ENCODE data around the gene CDCA5. TPM values are rescaled to one million over a fixed set of nuclear protein-coding genes. Genes with fewer than 3 reads are reported as not detected.

The CDCA5 gene
- total and polyA plus RNA-seq, 3 experiments from 2014 or later: 0.54 to 98.8 (median 94.9) TPM

DNA sequence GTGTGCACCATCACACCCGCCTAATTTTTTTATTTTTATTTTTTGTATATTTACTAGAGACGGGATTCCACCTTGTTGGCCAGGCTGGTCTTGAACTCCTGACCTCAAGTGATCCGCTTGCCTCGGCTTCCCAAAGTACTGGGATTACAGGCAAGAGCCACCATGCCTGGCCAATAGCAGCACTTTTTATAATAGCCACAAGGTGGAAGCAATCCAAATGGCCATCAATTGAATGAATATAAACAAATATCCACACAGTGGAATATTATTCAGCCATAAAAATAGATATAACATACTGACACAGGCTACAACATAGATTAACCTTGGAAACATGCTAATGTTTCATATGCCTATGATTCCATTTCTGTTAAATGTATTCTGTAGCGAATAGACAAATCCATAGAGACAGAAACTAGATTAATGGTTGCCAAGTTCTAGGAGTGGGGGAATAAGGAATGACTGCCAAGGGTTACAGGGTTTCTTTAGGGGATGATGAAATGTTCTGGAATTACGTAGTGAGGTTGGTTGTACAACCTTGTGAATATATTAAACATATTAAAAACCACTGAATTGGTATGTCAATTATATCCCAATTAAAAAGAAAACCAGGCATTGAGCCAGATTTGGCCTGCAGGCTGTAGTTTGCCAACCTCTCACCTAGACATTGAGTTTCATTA lies 17.0 kb upstream of the CDCA5 start:
- no peak overlapping the region for H3K27ac ChIP-seq (ENCODE audit: low read depth, low read length)
- no peak for DNase-seq
- H3K4me3 ChIP-seq (ENCODE audit: low read length): no peak overlapping the region
- peaks cover 19% of the 10 kb centered on the region for H3K4me1 ChIP-seq (ENCODE audit: insufficient read depth, low read length)
- H3K27me3 ChIP-seq (ENCODE audit: insufficient read depth, low read length, poor library complexity, severe bottlenecking): no peaks in the 10 kb centered on the region
- Mint-ChIP-seq H3K36me3 (peaks cover 0 to 57% (median 8%) of the 10 kb centered on the region in 3 donors), H3K4me1 (peaks cover 19 to 37% (median 23%) of the 10 kb centered on the region in 3 donors), H3K4me3 (no peak overlapping the region), H3K9me3 (no peaks in the 10 kb centered on the region), H3K27ac (no peak overlapping the region), H3K27me3 (peaks cover 0 to 2% of the 10 kb centered on the region in 2 donors)
- ChIA-PET POLR2A (interaction anchor here (0.6 kb wide), 2 partner anchors 9 to 10 kb away, joined by 3 to 4 read pairs; no protein-coding TSS in a partner anchor), CTCF (interaction anchor here (9.1 kb wide), 1 partner anchor 11 kb away, joined by 104 read pairs; the partner anchor contains the start of gene TM7SF2)
- H3K9me3 ChIP-seq (ENCODE audit: low read length): no peaks in the 10 kb centered on the region
- peaks cover 18% of the 10 kb centered on the region for H3K36me3 ChIP-seq (ENCODE audit: insufficient read depth, low read length)

GRCh38 chr11:65096926-65097325 lies 13.1 kb upstream of the CDCA5 start:
- ChIA-PET POLR2A (interaction anchor here (1.2 to 2.0 kb wide), 8 partner anchors 12 to 83 kb away, joined by 3 to 11 read pairs (median 6); partner anchors contain the start of genes ARL2, FAU, MRPL49 and ZNHIT2), CTCF (interaction anchor here (0.9 to 9.1 kb wide), 4 partner anchors 12 to 21 kb away, joined by 3 to 104 read pairs (median 6); partner anchors contain the start of genes TM7SF2 and ZNHIT2)
- Mint-ChIP-seq H3K36me3 (peaks cover 0 to 27% (median 4%) of the 10 kb centered on the region in 3 donors), H3K27ac (peak overlapping the region in 6 of 8 donors; percentile 58 to 98 (median 95)), H3K9me3 (no peaks in the 10 kb centered on the region), H3K4me1 (peaks cover 14 to 28% (median 19%) of the 10 kb centered on the region in 3 donors), H3K27me3 (peaks cover 0 to 2% of the 10 kb centered on the region in 2 donors), H3K4me3 (peak overlapping the region; percentile 92 to 97 (median 94))
- DNase-seq: no peak
- no peaks in the 10 kb centered on the region for H3K27me3 ChIP-seq (ENCODE audit: insufficient read depth, low read length, poor library complexity, severe bottlenecking)
- H3K9me3 ChIP-seq (ENCODE audit: low read length): no peaks in the 10 kb centered on the region
- H3K36me3 ChIP-seq (ENCODE audit: insufficient read depth, low read length): peaks cover 12% of the 10 kb centered on the region
- peaks cover 22% of the 10 kb centered on the region for H3K4me1 ChIP-seq (ENCODE audit: insufficient read depth, low read length)
- H3K4me3 ChIP-seq (ENCODE audit: low read length): peak overlapping the region; percentile 93
- H3K27ac ChIP-seq (ENCODE audit: low read depth, low read length): peak overlapping the region; percentile 82

GRCh38 chr11:65095974-65096806 lies 12.3 kb upstream of the CDCA5 start, which contains the start of gene VPS51:
Gene VPS51, plus strand, starts transcription at chr11:65096214. Its CDS starts 37 bp downstream, at chr11:65096251.
- Histone ChIP-seq H3K27ac (ENCODE audit: low read depth, low read length) (peak within 1 kb of the TSS; percentile 82), H3K9me3 (ENCODE audit: low read length) (no peaks in the 10 kb centered on the region), H3K27me3 (ENCODE audit: insufficient read depth, low read length, poor library complexity, severe bottlenecking) (no peaks in the 10 kb centered on the region), H3K36me3 (ENCODE audit: insufficient read depth, low read length) (peaks cover 12% of the 10 kb centered on the region), H3K4me3 (ENCODE audit: low read length) (peak within 1 kb of the TSS; percentile 93), H3K4me1 (ENCODE audit: insufficient read depth, low read length) (peaks cover 22% of the 10 kb centered on the region)
- Mint-ChIP-seq H3K36me3 (peaks cover 0 to 24% (median 4%) of the 10 kb centered on the region in 3 donors), H3K9me3 (no peaks in the 10 kb centered on the region), H3K27me3 (no peaks in the 10 kb centered on the region), H3K4me3 (peak within 1 kb of the TSS; percentile 92 to 97 (median 94)), H3K4me1 (peaks cover 13 to 28% (median 19%) of the 10 kb centered on the region in 3 donors), H3K27ac (peak within 1 kb of the TSS; percentile 76 to 98 (median 94))
- ChIA-PET CTCF (interaction anchor here (0.8 to 9.1 kb wide), 6 partner anchors 11 to 83 kb away, joined by 3 to 104 read pairs (median 4); partner anchors contain the start of genes SYVN1, TM7SF2 and ZNHIT2), POLR2A (interaction anchor here (1.2 to 2.0 kb wide), 8 partner anchors 12 to 82 kb away, joined by 3 to 11 read pairs (median 6); partner anchors contain the start of genes ARL2, FAU, MRPL49 and ZNHIT2)
- DNase-seq: peak; percentile 70 to 90 (median 85)

- ChIA-PET POLR2A (interaction anchor here (0.8 to 2.0 kb wide), 8 partner anchors 15 to 81 kb away, joined by 3 to 11 read pairs (median 6); partner anchors contain the start of genes ARL2, FAU, MRPL49 and TM7SF2), CTCF (interaction anchor here (1.0 to 9.1 kb wide), 4 partner anchors 16 to 351 kb away, joined by 3 to 104 read pairs (median 4); partner anchors contain the start of genes TM7SF2 and ZNHIT2)
- peaks cover 12% of the 10 kb centered on the region for H3K36me3 ChIP-seq (ENCODE audit: insufficient read depth, low read length)
- H3K27ac ChIP-seq (ENCODE audit: low read depth, low read length): peak overlapping the region; percentile 25
- H3K4me1 ChIP-seq (ENCODE audit: insufficient read depth, low read length): peaks cover 22% of the 10 kb centered on the region
- DNase-seq: no peak
- H3K4me1 Mint-ChIP-seq: peaks cover 12 to 28% (median 19%) of the 10 kb centered on the region in 3 donors
- H3K27ac Mint-ChIP-seq: peak overlapping the region; percentile 76 to 98 (median 94)
- H3K4me3 ChIP-seq (ENCODE audit: low read length): no peak overlapping the region
- H3K9me3 ChIP-seq (ENCODE audit: low read length): no peaks in the 10 kb centered on the region
- H3K36me3 Mint-ChIP-seq: peaks cover 0 to 19% (median 4%) of the 10 kb centered on the region in 3 donors
- no peaks in the 10 kb centered on the region for H3K9me3 Mint-ChIP-seq
- H3K4me3 Mint-ChIP-seq: peak overlapping the region in 6 of 7 donors; percentile 92 to 95 (median 94)
- no peaks in the 10 kb centered on the region for H3K27me3 Mint-ChIP-seq
- H3K27me3 ChIP-seq (ENCODE audit: insufficient read depth, low read length, poor library complexity, severe bottlenecking): no peaks in the 10 kb centered on the region
Measured at GRCh38 chr11:65095427-65095826, 11.6 kb upstream of the CDCA5 start.

DNA sequence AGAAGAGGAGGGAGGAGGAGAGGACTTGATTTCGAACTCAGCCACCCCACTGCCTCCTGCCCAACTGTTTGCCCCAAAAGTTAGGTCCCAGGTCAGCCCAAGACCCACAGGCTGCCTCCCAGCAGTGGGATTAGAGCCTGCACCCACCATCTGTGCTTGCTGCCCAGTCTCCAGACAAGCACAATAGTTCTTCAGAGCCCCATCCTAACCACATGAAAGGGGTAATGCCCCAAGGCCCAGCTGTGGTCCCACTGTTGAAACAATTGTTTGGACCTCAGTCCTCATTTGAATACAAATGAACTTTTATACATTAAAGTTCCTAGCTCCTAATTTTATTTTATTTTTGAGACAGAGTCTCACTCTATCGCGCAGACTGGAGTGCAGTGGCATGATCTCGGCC lies 6.8 kb upstream of the CDCA5 start:
- H3K4me3 Mint-ChIP-seq: peak overlapping the region in 1 of 7 donors; percentile 20
- H3K4me1 Mint-ChIP-seq: peaks cover 5% of the 10 kb centered on the region in 3 donors
- H3K4me1 ChIP-seq (ENCODE audit: insufficient read depth, low read length): peaks cover 10% of the 10 kb centered on the region
- POLR2A ChIA-PET: interaction anchor here (0.5 kb wide), 1 partner anchor 10 kb away, joined by 3 read pairs; no protein-coding TSS in a partner anchor
- DNase-seq: no peak
- H3K27ac ChIP-seq (ENCODE audit: low read depth, low read length): no peak overlapping the region
- peaks cover 9% of the 10 kb centered on the region for H3K36me3 ChIP-seq (ENCODE audit: insufficient read depth, low read length)
- no peak overlapping the region for H3K27ac Mint-ChIP-seq
- H3K27me3 Mint-ChIP-seq: no peaks in the 10 kb centered on the region
- H3K9me3 ChIP-seq (ENCODE audit: low read length): no peaks in the 10 kb centered on the region
- CTCF ChIA-PET: interaction anchor here (1.5 kb wide), 1 partner anchor 22 kb away, joined by 5 read pairs; the partner anchor contains the start of gene TM7SF2
- H3K36me3 Mint-ChIP-seq: peaks cover 3 to 40% (median 9%) of the 10 kb centered on the region in 3 donors
- H3K27me3 ChIP-seq (ENCODE audit: insufficient read depth, low read length, poor library complexity, severe bottlenecking): no peaks in the 10 kb centered on the region
- H3K4me3 ChIP-seq (ENCODE audit: low read length): no peak overlapping the region
- no peaks in the 10 kb centered on the region for H3K9me3 Mint-ChIP-seq

- Mint-ChIP-seq H3K4me1 (peaks cover 12 to 13% (median 13%) of the 10 kb centered on the region in 3 donors), H3K4me3 (peak overlapping the region in 1 of 7 donors; percentile 30), H3K27ac (peak overlapping the region in 2 of 8 donors; percentile 21 to 58), H3K9me3 (no peaks in the 10 kb centered on the region), H3K36me3 (peaks cover 4 to 46% (median 10%) of the 10 kb centered on the region in 3 donors), H3K27me3 (no peaks in the 10 kb centered on the region)
- Histone ChIP-seq H3K36me3 (ENCODE audit: insufficient read depth, low read length) (peaks cover 13% of the 10 kb centered on the region), H3K4me3 (ENCODE audit: low read length) (no peak overlapping the region), H3K4me1 (ENCODE audit: insufficient read depth, low read length) (peaks cover 18% of the 10 kb centered on the region), H3K9me3 (ENCODE audit: low read length) (no peaks in the 10 kb centered on the region), H3K27me3 (ENCODE audit: insufficient read depth, low read length, poor library complexity, severe bottlenecking) (no peaks in the 10 kb centered on the region), H3K27ac (ENCODE audit: low read depth, low read length) (no peak overlapping the region)
- ChIA-PET POLR2A (no interaction called here), CTCF (no interaction called here)
- DNase-seq: no peak
Measured at GRCh38 chr11:65089621-65090020, 5.8 kb upstream of the CDCA5 start.

- peaks cover 23 to 30% (median 28%) of the 10 kb centered on the region in 3 donors for H3K4me1 Mint-ChIP-seq
- CTCF ChIA-PET: no interaction called here
- peaks cover 0 to 2% of the 10 kb centered on the region in 2 donors for H3K27me3 Mint-ChIP-seq
Measured at GRCh38 chr11:65087827-65088226, 4.0 kb upstream of the CDCA5 start.

More at GRCh38 chr11:65087827-65088226, 4.0 kb upstream of the CDCA5 start:
- H3K36me3 ChIP-seq (ENCODE audit: insufficient read depth, low read length): peaks cover 13% of the 10 kb centered on the region
- H3K4me3 Mint-ChIP-seq: no peak overlapping the region
- H3K9me3 Mint-ChIP-seq: no peaks in the 10 kb centered on the region
- peaks cover 26% of the 10 kb centered on the region for H3K4me1 ChIP-seq (ENCODE audit: insufficient read depth, low read length)
- no peak overlapping the region for H3K27ac ChIP-seq (ENCODE audit: low read depth, low read length)
- DNase-seq: no peak
- peaks cover 4 to 55% (median 11%) of the 10 kb centered on the region in 3 donors for H3K36me3 Mint-ChIP-seq
- no peak overlapping the region for H3K4me3 ChIP-seq (ENCODE audit: low read length)
- no peaks in the 10 kb centered on the region for H3K27me3 ChIP-seq (ENCODE audit: insufficient read depth, low read length, poor library complexity, severe bottlenecking)
- H3K9me3 ChIP-seq (ENCODE audit: low read length): no peaks in the 10 kb centered on the region
- POLR2A ChIA-PET: no interaction called here
- peak overlapping the region in 1 of 8 donors; percentile 58 for H3K27ac Mint-ChIP-seq

Data from CD8-positive, alpha-beta memory T cell (primary cell).